AG04449 (cell line): ENCODE data around the gene RBM38.

Source experiments
- CTCF ChIA-PET: fragments of 350-600 bp; formaldehyde crosslinking; extraction: SDS; loops from one replicate; lab custom pipeline; 2021; ENCODE audit warnings: antibody characterized with exemption; lab: Yijun Ruan, JAX
- POLR2A ChIA-PET: fragments of 400-600, 350-600 bp; formaldehyde crosslinking; extraction: SDS; loops from one replicate; lab custom pipeline; 2020; ENCODE audit warnings: antibody characterized with exemption, inconsistent platforms; lab: Yijun Ruan, JAX
- DNase-seq: peaks from one replicate; pipeline ENCODE4 v3.0.0-alpha.2; 2010; ENCODE audit warnings: low read depth, low spot score
- H3K4me3 ChIP-seq: 2 replicates; pipeline ENCODE4 v1.5.1; 2011; ENCODE audit warnings: low read depth, mild to moderate bottlenecking, control low read depth, low read length
- TF ChIP-seq, protein P1 (sequence below): IDR thresholded peaks from one replicate; pipeline ENCODE4 v1.5.1; 2011; ENCODE audit warnings: mild to moderate bottlenecking, moderate library complexity, low read length, control low read depth, inconsistent platforms; ENCODE audit not compliant: insufficient read depth; ENCODE audit errors: missing control alignments

Gene RBM38

DNA sequence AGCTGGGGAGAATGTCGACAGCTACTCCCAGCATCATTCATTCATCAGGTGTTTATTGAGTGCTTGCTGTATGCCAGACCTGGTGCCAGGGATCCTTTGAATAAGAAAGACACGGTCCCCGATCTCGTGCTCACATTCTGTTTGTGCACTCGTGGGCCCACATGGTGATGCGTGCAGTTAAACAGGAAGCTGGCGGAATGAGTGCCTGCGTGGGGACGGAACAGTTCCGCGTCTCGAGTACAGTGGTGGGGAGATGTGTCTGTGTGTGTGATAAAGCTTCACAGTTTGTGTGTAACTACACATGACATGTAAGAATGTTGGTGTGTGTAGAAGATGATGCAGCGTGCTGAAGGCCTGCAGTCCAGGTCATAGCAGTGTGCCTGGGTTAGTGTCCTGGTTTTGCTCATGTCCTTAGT, 6.5 kb downstream of the RBM38 start:
- DNase-seq, result no peak
- H3K4me3 ChIP-seq, result no peak overlapping the region
- TF ChIP-seq, protein P1, sequence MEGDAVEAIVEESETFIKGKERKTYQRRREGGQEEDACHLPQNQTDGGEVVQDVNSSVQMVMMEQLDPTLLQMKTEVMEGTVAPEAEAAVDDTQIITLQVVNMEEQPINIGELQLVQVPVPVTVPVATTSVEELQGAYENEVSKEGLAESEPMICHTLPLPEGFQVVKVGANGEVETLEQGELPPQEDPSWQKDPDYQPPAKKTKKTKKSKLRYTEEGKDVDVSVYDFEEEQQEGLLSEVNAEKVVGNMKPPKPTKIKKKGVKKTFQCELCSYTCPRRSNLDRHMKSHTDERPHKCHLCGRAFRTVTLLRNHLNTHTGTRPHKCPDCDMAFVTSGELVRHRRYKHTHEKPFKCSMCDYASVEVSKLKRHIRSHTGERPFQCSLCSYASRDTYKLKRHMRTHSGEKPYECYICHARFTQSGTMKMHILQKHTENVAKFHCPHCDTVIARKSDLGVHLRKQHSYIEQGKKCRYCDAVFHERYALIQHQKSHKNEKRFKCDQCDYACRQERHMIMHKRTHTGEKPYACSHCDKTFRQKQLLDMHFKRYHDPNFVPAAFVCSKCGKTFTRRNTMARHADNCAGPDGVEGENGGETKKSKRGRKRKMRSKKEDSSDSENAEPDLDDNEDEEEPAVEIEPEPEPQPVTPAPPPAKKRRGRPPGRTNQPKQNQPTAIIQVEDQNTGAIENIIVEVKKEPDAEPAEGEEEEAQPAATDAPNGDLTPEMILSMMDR, result no peak
- ChIA-PET CTCF (interaction anchor here (1.3 kb wide), 2 partner anchors 15 to 18 kb away, joined by 4 read pairs; no protein-coding TSS in a partner anchor), POLR2A (no interaction called here)

GRCh38 chr20:57398231-57398821, 7.1 kb downstream of the RBM38 start:
- POLR2A ChIA-PET, result no interaction called here
- DNase-seq, result no peak
- CTCF ChIA-PET, result interaction anchor here (1.3 to 1.5 kb wide), 3 partner anchors 16 to 97 kb away, joined by 4 read pairs; no protein-coding TSS in a partner anchor
- TF ChIP-seq, protein P1, result no peak
- H3K4me3 ChIP-seq, result no peak overlapping the region

DNA sequence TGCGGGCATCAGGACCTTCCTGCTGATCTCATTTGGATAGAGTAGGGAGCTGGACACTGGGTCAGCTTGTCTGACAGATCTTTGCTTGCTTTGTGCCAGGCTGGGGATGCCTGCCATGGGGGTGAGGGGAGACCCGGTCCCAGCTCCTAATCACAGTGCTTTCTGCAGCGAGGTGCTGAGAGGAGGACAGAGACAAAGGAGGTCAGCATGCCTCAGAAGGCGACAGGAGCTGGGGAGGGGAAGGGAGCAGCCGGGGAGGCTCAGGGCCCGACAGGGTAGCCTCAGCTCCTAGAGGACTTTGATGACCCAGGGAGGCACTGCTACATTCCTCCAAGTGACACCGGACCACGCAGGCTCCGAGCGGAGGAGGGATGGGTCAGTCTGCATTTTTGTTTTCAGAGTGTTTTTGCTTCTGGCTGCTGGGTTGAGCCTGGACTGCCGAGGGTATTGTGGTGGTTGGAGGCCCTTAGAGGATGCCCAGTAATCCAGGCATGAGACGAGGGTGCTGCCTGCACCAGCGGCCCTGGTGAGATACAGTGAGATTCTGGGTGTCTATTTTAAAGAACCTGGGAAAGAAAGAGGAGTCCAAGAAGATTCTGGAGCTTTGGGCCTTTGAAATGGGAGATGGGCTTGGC, 7.8 kb downstream of the RBM38 start:
- H3K4me3 ChIP-seq, result no peak overlapping the region
- CTCF ChIA-PET, result interaction anchor here (1.3 to 1.5 kb wide), 2 partner anchors 17 to 97 kb away, joined by 4 read pairs; no protein-coding TSS in a partner anchor
- POLR2A ChIA-PET, result no interaction called here
- TF ChIP-seq, protein P1, result no peak
- no peak for DNase-seq

DNA sequence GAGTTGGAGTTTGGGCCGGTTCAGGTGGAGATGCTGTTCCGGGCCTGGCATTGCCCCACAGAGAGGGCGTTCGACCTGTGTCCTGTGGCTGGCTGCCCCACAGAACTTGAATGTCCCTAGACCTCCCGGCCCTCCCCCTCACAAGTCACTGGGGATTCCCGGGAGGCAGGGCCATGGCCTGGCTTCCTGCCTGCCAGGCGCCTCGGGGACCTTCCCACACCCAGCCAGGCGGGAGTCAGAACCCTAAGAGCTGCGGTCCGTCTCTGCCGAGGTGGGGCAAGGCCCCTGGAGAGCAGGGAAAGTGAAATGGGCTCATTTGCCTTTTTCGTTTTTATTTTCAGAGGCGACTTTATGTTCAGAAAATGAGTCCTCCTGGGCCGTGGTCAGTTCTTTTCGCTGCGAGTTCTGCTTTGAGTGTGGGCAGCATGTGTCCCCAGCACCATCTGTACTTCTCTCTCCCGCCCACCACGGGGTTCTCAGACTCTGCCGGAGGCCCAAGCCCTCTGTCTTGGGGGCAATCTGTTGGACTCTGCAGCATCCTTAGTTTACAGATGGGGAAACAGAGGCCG, 8.5 kb downstream of the RBM38 start:
- ChIA-PET CTCF (interaction anchor here (1.5 kb wide), 1 partner anchor 96 kb away, joined by 4 read pairs; no protein-coding TSS in a partner anchor), POLR2A (interaction anchor here (1.0 kb wide), 1 partner anchor 9 kb away, joined by 3 read pairs; the partner anchor contains the start of gene RBM38)
- H3K4me3 ChIP-seq, result no peak overlapping the region
- DNase-seq, result no peak
- TF ChIP-seq, protein P1, result no peak

GRCh38 chr20:57400231-57400701, 9.1 kb downstream of the RBM38 start:
- TF ChIP-seq, protein P1, result no peak
- CTCF ChIA-PET, result no interaction called here
- H3K4me3 ChIP-seq, result no peak overlapping the region
- POLR2A ChIA-PET, result interaction anchor here (1.0 kb wide), 1 partner anchor 9 kb away, joined by 3 read pairs; the partner anchor contains the start of gene RBM38
- no peak for DNase-seq
